ENCODE results near the gene ZNF677.
A peak's percentile ranks its signal among the peaks of the same experiment; 100 is the strongest.
"Not testable (repeated sequence)": the region's sequence is repeated elsewhere in the genome, so short reads cannot be mapped to it uniquely, and the experiment has no call there.

The ZNF677 gene

DNA sequence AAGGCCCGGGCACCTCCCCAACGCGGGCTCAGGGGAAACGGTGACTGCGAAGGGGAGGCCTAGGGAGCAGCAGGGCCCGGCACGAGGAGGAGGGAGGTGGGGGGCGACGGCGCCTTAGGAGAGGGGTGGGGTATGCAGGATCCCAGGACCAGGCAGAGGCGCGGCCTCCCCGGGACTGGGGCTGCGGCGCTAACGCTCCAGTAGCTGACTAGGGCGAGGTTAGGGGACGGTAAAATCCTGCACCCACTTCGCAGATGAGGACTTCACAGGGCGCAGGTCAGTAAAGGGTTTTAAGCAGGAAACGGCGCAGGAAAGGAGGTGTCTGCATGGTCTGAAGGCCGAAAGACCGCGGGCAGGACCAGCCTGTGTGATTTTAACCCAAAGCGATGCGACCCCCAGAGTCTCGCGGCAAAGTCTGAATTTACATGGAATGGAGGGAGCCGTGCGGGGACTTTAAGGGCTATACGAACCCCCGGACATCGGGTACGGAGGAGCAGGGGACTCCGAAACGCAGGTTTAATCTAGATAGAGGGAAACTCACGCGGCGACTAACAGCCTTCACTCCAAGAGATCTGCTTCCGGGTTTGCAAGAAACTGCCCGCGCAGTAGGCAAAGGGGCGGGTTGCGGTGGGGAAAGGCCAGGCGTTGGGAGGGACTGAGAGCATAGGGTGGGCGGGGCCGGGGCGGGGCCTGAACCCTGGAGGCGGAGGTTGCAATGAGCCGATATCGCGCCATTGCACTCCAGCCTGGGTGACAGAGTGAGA, 61.7 kb downstream of the ZNF677 start, which contains the start of gene ZNF665:
ZNF665 (minus strand) TSS at position 588 of the 764 bp plus-strand sequence. CDS start 10,460 bp downstream, outside the sequence.
- DNase-seq: peak; percentile 76

DNA sequence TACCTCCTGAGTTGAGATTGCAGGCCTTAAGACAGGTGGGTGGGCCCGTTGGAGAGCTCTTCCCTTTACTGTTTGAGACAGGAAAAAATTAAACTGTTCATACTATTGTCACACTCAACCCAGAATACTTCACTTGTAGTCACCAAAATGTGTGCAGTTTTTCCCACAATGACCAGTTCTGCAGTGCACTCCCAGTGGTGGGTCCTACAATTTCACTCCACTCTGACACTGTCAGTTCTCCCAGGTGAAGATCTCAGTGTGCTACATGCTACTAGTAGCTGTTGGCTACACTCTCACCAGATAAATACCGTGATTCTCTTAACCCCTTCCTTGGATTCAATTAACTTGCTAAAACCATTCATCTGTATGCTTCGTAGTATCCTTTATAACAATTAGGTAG, 64.4 kb downstream of the ZNF677 start:
- DNase-seq: no peak

DNA sequence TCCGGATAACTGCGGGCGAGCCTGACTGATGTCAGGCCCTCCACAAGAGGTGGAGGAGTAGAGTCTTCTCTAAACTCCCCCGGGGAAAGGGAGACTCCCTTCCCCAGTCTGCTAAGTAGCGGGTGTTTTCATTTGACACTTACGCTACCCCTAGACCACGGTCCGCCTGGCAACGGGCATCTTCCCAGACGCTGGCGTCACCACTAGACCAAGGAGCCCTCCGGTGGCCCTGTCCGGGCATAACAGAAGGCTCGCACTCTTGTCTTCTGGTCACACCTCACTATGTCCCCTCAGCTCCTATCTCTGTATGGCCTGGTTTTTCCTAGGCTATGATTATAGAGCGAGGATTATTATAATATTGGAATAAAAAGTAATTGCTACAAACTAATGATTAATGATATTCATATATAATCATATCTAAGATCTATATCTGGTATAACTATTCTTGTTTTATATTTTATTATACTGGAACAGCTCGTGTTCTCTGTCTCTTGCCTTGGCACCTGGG, 64.9 kb downstream of the ZNF677 start:
- not testable (repeated sequence) for DNase-seq
